Activated CD8-positive, alpha-beta memory T cell treated with anti-CD3 and anti-CD28 coated beads, Interleukin-2, amount 50 U/mL, for 1 hour (primary cell): ENCODE results near the gene PRPF8.
A peak's percentile ranks its signal among the peaks of the same experiment; 100 is the strongest.
"Not testable (repeated sequence)": the region's sequence is repeated elsewhere in the genome, so short reads cannot be mapped to it uniquely, and the experiment has no call there.

Source experiments
- DNase-seq: peaks from one replicate; pipeline ENCODE4 v3.0.0-alpha.2; 2020; ENCODE audit errors: extremely low read depth

Gene PRPF8

DNA sequence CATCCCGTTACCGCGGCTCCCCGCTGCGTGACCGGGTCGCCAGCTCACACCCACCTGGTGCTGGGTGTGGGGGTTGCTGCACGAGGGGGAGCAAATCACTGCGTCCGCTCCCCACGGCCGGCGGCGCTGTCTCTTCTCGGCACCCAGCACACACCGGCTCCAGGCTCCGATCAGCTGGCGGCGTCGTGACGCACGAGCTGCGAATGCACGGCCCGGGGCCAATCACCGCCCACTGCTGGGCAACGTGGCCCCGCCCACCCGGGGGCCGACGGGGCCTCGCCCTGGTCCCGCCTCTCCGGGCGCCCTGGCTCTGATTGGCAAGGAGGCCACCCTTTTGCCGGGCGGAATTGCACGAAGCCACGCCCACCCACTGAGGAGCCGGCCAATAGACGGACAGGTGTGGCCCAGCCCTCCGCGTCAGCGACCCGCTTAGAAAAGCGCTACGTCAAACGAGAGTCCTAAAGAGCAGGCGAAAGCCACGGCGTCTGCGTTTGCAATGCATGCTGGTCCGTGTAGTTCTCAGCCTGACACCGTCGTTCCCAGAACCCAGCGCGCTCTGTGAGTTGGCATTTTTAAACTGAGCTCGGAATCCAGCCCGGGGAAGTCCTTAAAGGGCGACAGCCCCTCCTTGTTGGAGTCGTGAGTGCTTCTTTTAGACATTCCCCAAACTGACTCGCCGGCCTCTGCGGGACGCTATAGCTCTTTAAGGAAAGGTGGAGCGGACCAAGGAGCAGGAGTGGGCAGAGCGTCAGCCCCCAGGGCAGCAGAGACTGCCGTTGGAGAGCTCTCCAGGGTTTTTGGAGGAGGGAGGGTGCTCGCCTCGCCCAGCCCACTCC lies 31.6 kb upstream of the PRPF8 start:
- peak; percentile 100 for DNase-seq

DNA sequence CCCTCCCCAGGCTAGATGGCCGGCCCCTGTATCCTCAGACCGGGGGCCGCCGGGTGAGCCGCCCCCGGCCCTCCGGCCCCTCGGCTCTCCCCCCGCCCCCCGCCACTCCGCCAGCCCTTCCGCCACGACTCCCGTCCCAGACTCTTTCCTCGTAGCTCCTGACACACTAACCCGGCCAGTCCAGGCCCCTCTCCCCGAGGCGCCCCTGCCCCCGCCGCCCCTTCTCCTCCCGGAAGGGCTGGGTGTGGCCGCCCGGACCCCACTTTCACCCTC lies 31.1 kb upstream of the PRPF8 start:
- DNase-seq = no peak

DNA sequence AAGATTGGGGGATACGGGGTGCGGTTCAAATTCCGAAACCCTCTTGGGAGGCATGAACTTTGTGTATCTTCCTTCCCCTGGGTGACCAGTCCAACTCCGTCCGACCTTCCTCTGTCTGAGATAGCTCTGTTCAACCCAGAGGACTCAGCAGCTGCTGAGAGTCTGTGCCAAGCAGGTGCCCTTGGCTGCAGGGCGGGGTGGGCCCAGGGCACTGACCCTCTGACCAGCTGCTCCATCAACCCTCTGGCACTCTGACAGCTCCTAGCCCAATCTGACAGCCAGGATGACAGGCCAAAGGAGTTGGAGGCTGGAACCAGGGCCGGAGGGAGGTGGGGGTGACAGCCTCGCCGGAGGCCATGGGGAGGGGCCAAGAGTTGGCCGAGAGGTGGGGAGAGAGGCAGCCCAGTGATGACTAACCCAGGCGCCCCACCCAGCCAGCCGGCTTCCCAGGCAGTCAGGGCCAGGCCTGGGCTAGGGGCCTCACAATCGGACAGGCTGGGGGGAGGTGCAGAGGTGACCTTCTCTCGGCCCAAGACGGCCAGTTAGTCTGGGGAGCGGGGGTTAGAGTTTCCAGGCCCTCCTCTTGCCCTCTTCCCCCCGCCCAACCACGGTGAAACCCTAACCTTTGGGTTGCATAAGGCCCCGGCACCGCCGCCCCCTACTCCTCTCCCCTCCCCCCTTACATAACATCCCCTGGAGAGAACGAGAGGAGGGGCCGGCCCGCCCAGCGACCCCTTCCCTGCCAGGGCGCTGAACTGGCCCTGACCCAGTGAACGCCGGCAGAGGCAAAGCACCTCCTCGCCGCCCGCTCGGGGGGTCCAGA lies 30.5 kb upstream of the PRPF8 start:
- no peak for DNase-seq

DNA sequence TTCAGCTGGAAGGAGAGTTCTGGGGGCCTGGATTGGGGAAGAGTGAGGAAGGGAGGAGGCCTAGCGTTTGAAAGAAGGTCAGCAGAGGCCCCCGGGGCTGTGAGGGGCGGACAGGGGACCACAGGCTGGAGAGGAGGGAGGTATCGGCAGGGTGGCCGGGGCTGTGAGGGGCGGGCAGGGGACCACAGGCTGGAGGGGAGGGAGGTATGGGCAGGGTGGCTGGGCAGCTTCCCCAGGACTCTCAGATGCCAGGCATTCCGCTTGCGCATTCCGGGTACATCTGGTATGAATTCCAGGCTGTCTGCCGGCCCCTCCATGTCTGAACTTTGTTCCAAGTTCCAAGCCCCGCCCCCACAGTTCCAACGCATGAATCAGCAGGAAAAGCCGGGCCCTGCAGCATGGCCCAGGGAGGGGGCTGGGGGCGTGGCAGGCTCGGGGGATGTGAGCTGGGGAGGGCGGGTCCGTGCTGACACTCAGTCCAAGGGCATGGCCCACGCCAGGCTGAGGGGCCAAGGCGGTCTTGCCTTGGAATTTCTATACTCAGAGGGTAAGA lies 29.8 kb upstream of the PRPF8 start:
- no peak for DNase-seq

DNA sequence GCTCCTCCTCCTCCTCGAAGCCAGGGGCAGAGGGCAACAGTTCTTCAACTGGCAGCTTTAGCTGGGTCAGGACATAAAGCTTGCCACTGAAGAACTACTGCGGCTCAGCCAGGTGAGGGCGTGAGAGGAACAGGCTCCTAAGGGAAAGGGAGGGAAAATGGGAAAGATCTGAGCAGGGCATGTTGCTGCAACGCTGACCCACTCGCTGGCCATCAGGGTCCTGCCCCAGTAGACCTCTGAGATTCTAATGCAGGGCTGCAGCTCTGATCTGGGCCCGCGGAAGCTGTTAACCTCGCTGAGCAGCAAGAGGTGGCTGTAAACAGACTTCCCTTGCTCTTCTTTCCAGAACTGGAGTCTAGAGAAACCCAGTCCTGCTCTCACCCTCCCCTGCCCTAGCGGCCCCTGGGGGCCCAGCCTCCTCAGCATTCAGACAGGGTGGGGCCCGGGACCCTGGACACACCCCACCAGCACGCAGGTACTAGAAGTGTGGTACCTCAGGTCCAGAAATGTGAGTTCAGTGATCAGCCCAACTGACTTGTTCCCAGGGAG lies 29.3 kb upstream of the PRPF8 start:
- no peak for DNase-seq

DNA sequence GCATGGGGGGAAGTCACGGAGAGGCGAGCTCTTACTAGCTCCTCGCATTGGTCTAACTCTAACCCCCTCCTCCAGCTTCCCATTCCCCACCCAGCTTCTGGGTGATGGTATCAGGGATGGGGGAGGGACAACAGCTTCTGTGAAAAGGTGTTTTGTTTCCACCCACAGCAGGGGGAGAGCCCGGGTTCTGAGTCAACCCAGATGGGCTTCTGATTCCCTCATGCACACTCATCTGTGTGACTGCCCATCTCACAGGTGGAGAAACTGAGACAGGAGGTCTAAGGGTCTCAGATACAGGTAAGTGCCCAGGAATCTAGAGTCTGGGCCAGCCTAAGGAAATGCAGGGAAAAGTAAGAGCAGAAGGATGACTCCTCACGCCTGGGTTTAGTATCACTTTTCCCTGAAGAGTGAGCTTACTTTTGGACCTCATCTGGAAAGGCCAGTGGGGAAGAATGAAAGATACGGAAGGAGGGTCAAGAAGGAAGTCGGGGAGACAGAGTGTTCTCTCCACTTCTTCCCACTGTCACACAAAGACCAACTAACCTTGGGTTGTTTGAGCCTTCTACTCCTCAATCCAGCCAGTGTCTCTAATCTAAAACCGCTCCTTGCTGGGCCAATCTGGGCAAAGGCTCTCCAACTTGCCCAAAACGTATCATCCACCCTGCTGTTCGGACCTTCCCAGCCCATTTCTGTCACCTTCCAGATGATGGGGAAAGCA lies 28.7 kb upstream of the PRPF8 start:
- DNase-seq = no peak

DNA sequence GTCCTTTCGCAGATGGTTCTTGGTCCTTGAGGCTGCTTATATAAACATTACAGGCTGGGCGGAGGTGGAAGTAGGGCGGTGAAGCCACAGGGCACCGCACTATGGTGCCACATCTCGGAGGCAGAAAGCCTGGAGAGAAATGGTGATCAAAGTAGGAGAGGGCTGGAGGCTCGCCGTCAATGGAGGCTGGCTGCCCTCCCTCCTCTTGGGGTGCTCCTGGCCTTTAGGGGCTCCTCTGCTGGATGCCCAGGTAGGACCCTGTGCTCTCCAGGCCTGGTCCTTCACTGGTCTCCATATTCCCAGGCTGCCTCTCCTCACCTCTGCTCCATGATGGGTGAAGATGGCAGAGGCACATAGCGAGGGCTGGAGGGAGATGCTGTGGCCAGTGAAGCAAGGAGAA lies 27.6 kb upstream of the PRPF8 start:
- no peak for DNase-seq

DNA sequence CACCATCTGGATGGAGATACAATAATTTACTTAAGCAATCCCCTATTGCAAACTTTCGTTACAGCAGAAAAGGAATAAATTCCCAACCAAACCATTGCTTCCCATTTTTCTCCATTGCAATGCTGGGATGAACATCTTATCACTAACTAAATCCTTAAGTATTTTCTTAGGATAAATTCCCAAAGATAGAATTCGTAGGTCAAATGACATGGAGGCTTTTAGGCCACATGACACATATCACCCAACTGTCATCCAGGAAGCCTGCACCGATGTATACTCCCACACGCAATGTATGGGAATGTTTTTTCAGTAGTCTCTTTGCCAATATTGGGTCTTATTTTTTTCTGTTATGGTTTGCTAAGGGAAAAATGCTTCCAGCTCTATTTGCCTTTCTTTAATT lies 27.1 kb upstream of the PRPF8 start:
- DNase-seq = no peak

DNA sequence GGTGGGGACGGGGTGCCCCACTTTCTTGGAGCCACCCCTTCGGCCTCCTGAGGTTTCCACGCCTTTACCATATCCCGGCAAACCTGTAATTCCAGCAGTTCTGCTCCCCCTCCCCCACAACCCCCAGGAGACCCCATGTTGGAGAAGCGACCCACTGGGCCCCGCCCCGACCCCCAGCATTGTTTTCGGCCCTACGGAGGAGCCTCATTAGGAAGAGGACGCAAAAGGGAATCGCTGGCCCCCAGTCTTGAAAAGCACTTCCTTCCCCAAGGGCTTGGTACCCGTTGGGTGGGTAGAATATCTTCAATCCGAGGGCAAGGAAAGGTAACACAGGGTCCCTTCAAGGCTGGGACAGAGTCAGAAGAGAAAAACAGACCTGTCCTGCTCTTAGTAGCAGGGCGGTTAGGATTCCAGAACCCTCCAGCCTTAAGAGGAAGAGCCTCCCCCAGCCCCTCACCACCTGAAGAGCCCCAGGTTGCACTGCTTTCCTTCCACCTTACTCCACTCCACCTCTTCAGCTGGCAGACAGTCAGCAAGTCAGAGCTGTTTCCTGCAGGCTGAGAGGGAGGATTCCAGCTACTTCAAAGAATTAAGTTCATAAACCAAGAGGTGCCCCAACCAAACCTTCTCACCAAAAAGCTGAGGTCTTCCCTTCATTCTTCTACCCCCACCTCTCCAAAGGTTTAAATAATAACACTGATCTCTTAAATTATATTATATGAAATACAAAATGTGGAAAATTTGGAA lies 26.3 kb upstream of the PRPF8 start:
- DNase-seq = no peak

DNA sequence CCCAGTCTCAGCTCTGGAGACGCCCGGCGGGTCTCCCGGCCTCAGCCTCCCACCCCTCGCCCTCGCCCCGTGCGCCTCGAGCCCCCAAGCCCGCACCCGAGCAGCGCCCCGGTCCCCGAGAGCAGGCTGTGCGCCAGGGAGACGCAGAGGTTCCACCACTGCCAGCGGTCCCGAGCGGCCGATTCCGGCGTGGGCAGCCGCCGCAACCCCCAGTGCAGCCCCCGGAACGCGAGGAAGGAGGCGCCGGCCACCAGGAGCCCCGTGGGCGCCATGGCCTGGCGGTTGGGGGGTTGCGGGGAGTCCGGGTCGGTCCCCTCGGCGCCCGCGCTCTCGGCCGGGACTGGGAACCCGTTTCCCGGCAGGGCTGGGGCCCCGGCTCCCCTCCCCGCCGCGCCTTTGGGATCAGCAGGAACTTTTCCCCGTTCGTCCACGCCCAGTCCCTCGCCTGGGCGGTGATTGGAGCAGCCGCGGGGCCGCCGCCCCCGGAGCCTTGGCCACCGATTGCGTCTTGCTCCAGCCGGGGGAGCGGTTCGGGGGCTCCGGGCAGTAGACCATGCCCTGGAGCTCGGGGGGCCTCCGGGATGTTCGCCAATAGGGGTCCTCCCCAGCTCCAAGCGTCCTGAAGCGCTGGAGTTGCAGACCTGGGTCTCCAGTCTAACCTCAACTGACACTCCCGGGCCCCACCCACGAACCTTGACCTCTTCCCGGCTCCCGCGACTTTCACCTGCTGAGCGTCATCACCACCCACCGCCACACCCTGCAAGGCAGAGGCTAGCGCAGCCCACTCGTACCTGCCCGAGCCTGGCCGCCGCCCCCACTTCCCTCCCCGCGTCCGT lies 25.5 kb upstream of the PRPF8 start, which contains the start of gene TLCD2:
TLCD2 (minus strand) TSS at position 407 of the 836 bp plus-strand sequence; CDS start at position 272, 135 bp downstream.
- DNase-seq = no peak

DNA sequence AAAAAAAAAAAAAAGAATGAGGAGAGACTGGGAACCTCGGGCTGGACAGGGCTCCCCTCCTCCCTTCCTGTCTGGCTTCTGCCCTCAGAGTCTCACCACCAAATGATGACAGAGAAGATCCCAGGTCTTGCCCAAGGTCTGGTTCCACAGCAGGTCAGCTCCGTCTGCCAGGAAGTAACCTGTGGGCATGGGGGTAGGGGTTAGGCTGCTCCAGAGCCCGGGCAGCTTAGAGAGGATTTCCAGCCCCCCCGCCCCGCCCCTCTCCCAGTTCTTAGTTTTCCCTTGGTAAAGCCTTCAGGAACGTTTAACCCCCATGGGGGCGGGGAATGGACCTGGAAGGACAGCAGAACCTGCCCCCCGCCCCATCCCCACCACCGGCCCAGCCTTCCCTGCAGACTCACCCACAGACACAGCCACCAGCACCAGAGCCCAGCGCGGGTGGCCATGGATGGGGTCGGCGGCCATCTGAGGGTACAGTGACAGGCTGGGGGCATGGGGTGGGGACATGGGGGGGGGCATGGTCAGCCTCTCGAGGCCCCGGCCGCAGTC lies 24.8 kb upstream of the PRPF8 start:
- no peak for DNase-seq

DNA sequence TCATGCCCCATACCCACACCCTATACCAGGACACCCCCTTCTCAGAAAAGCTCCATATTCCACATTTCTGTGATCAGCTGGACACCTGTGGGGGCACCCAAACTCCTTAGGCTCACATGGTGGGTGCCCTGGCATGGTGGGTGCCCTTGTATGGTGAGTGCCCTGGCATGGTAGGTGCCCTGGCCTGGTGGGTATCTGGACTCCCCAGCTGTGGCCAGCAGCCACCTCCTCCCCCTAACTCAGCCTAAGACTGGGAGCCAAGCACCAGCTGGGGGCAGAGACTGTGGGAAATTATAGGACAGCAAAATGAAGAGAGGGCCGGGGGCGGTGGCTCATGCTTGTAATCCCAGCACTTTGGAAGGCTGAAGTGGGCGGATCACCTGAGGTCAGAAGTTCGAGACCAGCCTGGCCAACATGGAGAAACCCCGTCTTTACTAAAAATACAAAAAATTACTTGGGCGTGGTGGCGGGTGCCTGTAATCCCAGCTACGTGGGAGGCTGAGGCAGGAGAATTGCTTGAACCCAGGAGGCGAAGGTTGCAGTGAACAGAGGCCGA lies 24.2 kb upstream of the PRPF8 start:
- not testable (repeated sequence) for DNase-seq

DNA sequence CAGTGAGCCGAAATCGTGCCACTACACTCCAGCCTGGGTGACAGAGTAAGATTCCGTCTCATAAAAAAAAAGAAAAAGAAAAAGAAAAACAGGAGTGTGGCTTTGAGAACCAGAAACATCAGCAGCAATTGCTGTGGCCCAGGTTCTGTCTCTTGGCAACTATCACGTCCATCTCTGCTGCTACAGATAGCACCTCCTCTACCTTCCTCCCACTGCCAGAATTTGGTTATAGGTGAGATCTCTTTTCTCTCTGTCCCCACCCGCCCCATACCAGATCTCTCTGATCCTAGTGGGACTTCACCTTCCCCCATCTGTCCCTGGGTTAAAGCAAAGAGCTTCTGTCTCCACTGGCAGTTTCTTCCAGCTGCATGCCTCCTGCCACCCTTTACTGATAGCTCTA lies 22.4 kb upstream of the PRPF8 start:
- DNase-seq = no peak

DNA sequence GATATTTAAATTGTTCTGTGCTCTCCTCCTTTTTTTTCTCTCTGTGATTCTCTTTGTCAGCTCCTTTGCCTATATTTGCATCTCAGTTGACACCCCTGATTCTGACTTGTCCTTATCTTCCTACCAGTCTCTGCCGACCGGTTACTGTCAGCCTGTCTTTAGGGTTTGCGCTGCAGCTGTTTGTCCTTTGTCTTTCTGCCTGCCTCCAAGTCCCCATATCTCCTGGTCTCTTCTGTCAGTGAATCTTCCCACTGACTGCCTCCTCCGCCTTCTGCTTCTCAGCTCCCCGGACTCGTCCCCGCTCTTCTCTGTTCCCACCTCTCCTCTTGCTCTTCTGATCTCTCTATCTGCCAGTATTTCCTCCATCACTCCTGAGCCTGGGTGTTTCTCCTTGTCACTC lies 20.3 kb upstream of the PRPF8 start:
- DNase-seq = no peak

DNA sequence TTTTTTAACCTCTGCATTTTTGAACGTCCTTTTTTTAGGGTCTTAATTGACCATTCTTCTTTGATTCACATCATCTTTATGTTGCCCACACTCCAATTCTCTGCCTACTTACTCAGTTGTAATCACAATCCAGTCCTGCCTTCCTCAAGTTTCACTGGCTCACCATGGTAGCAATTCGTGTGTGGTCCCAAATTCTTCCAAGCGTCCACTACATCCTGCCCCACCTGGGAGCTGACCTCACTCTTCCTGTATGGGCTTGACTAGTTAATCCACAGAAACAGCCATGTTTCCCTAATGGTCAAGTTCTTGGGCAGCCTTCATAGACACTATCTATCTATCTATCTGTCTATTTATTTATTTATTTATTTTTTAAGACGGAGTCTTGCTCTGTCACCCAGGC lies 18.4 kb upstream of the PRPF8 start:
- DNase-seq = no peak

DNA sequence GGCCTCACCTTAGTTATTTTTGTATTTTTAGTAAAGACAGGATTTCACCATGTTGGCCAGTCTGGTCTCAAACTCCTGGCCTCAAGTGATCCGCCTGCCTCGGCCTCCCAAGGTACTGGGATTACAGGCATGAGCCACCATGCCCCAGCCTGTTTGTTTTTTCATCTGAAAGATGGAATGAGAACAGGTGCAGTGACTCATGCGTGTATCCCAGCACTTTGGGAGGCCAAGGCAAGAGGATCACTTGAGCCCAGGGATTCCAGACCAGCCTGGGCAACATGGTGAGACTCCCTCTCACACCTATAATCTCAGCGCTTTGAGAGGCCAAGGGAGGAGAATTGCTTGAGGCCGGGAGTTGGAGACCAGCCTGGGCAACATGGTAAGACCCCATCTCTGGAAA lies 15.2 kb upstream of the PRPF8 start:
- not testable (repeated sequence) for DNase-seq

DNA sequence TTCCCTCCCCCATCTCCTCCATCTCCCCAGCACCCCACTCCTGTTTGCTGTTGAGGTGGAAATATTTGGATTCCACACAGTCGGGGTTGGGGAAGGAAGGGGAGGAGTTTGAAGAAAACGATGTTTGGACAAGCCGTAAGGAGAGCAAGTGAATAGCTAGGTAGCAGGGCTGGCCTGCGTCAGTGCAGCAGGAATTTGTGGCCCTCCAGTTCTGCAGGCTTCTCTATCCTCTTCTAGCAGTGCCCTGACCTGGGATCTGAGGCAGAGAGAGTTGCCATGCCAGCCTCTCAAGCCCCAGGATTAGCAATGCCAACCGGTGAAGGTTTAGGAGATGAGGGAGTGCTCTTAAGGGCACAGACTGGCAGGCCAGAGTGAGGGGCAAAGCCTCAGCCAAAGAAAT lies 13.0 kb upstream of the PRPF8 start:
- DNase-seq = no peak

DNA sequence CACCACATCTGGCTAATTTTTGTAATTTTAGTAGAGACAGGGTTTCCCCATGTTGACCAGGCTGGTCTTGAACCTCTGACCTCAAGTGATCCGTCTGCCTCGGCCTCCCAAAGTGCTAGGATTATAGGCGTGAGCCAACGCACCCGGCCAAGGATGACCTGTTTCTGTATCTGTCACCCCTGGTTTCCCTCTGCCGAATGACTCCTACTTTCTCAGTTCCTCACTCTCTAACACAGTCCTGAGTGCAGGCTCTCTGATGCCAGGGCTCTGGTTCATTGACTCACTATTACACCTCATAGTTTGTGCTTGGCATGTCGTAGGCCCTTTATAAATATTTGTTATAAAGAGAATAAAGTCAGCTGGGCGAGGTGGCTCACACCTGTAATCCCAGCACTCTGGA lies 10.7 kb upstream of the PRPF8 start:
- no peak for DNase-seq

DNA sequence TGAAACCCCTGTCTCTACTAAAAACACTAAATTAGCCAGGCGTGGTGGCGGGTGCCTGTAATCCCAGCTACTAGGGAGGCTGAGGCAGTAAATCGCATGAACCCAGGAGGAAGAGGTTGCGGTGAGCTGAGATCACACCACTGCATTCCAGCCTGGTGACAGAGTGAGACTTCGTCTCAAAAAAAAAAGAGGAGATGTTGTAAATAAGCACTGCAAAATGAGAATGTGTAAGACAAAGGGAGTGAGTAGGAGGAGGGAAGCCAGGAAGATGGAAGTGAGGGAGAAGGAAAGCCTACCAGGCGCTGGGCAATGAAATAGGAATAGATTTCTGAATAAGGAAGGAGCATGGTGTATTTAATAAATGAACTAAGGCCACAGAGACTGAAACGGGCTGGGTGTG lies 8.7 kb upstream of the PRPF8 start:
- no peak for DNase-seq
